ENCODE measurements around the gene VAPA. TPM values are rescaled to one million over a fixed set of nuclear protein-coding genes. Genes with fewer than 3 reads are reported as not detected.

Gene VAPA
- total RNA-seq, 4 donors from 2014 or later = 276 to 386 (median 317) TPM

- TF ChIP-seq POLR2AphosphoS5 (IDR thresholded peaks at IDR 0.05) (peak; percentile 75), EP300 (IDR thresholded peaks at IDR 0.05) (no peak)
Observed at GRCh38 chr18:9869715-9870430, 43.9 kb upstream of the VAPA start.

GRCh38 chr18:9870431-9871008 lies 43.3 kb upstream of the VAPA start:
- peaks cover 0 to 10% (median 2%) of the 10 kb centered on the region in 3 donors for H3K4me1 ChIP-seq
- no peak overlapping the region for H3K27ac ChIP-seq
- H3K36me3 ChIP-seq = no peaks in the 10 kb centered on the region
- no peak overlapping the region for H3K4me3 ChIP-seq
- no peaks in the 10 kb centered on the region for H3K9me3 ChIP-seq
- 77 to 83% methylated on average over 2 to 4 of the region's 4 CpGs for WGBS, 2 donors (ENCODE audit: low coverage in 1 of 2)
- no peak for ATAC-seq
- no peaks in the 10 kb centered on the region for H3K27me3 ChIP-seq
- TF ChIP-seq POLR2AphosphoS5 (IDR thresholded peaks at IDR 0.05) (no peak), CTCF (IDR thresholded peaks at IDR 0.05) (no peak), EP300 (IDR thresholded peaks at IDR 0.05) (no peak), POLR2A (IDR thresholded peaks at IDR 0.05) (no peak)

More at GRCh38 chr18:9869715-9870430, 43.9 kb upstream of the VAPA start:
- Histone ChIP-seq H3K27ac (no peak overlapping the region), H3K4me3 (no peak overlapping the region), H3K9me3 (no peaks in the 10 kb centered on the region), H3K36me3 (no peaks in the 10 kb centered on the region), H3K27me3 (no peaks in the 10 kb centered on the region), H3K4me1 (peaks cover 0 to 10% (median 2%) of the 10 kb centered on the region in 3 donors)
- 62 to 64% methylated on average over 6 to 9 of the region's 9 CpGs for WGBS, 2 donors (ENCODE audit: low coverage in 1 of 2)
- peak; percentile 78 for ATAC-seq

GRCh38 chr18:9871244-9871746 lies 42.5 kb upstream of the VAPA start:
- H3K36me3 ChIP-seq = no peaks in the 10 kb centered on the region
- H3K27me3 ChIP-seq = no peaks in the 10 kb centered on the region
- ATAC-seq = no peak
- H3K9me3 ChIP-seq = no peaks in the 10 kb centered on the region
- no peak overlapping the region for H3K27ac ChIP-seq
- H3K4me1 ChIP-seq = peaks cover 0 to 10% (median 2%) of the 10 kb centered on the region in 3 donors
- TF ChIP-seq POLR2A (IDR thresholded peaks at IDR 0.05) (no peak), CTCF (IDR thresholded peaks at IDR 0.05) (no peak), EP300 (IDR thresholded peaks at IDR 0.05) (no peak), POLR2AphosphoS5 (IDR thresholded peaks at IDR 0.05) (no peak)
- 75 to 85% methylated on average over 4 to 6 of the region's 6 CpGs for whole genome bisulfite sequencing, 2 donors (ENCODE audit: low coverage in 1 of 2)
- no peak overlapping the region for H3K4me3 ChIP-seq

GRCh38 chr18:9872823-9873222 lies 41.0 kb upstream of the VAPA start:
- no peak for TF ChIP-seq POLR2A (IDR thresholded peaks at IDR 0.05)
- TF ChIP-seq EP300 (IDR thresholded peaks at IDR 0.05) = no peak
- no peak for TF ChIP-seq CTCF (IDR thresholded peaks at IDR 0.05)
- TF ChIP-seq POLR2AphosphoS5 (IDR thresholded peaks at IDR 0.05) = no peak
- Histone ChIP-seq H3K4me1 (peaks cover 0 to 10% (median 2%) of the 10 kb centered on the region in 3 donors), H3K27me3 (no peaks in the 10 kb centered on the region), H3K36me3 (no peaks in the 10 kb centered on the region), H3K27ac (no peak overlapping the region), H3K4me3 (no peak overlapping the region), H3K9me3 (no peaks in the 10 kb centered on the region)
- no peak for ATAC-seq

GRCh38 chr18:9874728-9875127 lies 39.1 kb upstream of the VAPA start:
- ATAC-seq = no peak
- Histone ChIP-seq H3K27me3 (no peaks in the 10 kb centered on the region), H3K36me3 (no peaks in the 10 kb centered on the region), H3K4me1 (peaks cover 0 to 7% (median 2%) of the 10 kb centered on the region in 3 donors), H3K4me3 (no peak overlapping the region), H3K9me3 (no peaks in the 10 kb centered on the region), H3K27ac (no peak overlapping the region)
- WGBS, 2 donors (ENCODE audit: low coverage in 1 of 2) = 100% methylated on average over 1 of the region's 1 CpG
- TF ChIP-seq POLR2A (IDR thresholded peaks at IDR 0.05) (no peak), EP300 (IDR thresholded peaks at IDR 0.05) (no peak), POLR2AphosphoS5 (IDR thresholded peaks at IDR 0.05) (no peak)

Measured in gastroesophageal sphincter (tissue), 4 donors.